ENCODE data around the gene AIFM1. TPM values are rescaled to one million over a fixed set of nuclear protein-coding genes. Genes with fewer than 3 reads are reported as not detected.

AIFM1 gene
- polyA plus RNA-seq, 1 donor = 50.3 TPM

DNA sequence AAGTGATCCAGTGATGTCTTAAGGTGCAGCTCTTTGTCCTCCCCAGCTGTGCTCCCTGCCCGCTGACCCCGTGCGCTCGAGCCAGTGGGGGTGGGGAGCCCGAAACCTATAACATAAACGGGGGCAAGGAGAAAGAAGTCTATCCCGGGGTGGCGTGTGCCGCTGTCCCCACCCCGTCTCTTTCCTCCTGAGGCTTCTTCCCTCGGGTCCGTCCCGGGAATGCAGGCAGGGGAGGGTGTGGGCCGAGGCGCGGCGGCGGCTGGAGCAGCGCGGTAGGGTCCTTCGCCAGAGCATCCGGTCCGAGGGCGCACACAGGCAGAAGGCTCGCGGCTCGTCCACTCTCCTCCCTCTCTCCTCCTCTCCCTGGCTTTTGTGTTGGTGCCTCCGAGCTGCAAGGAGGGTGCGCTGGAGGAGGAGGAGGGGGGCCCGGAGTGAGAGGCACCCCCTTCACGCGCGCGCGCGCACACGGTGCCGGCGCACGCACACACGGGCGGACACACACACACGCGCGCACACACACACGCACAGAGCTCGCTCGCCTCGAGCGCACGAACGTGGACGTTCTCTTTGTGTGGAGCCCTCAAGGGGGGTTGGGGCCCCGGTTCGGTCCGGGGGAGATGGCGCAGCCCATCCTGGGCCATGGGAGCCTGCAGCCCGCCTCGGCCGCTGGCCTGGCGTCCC, 5.9 kb upstream of the AIFM1 start, which contains the start of gene RAB33A:
TSS of gene RAB33A (plus strand) at position 517 of the 681 bp plus-strand sequence. CDS start at position 618, 101 bp downstream.
- peak in 1 of 2 donors; percentile 42 for DNase-seq
- H3K27me3 ChIP-seq (ENCODE audit: control insufficient read depth, insufficient read depth, low read length) = peaks cover 22% of the 10 kb centered on the region
- WGBS (ENCODE audit: insufficient coverage, low lambda C conversion rate) = no CpG with 5 or more reads among the region's 61 CpGs
- peaks cover 5% of the 10 kb centered on the region for H3K4me1 ChIP-seq (ENCODE audit: control insufficient read depth, insufficient read depth, low read length)
- no peaks in the 10 kb centered on the region for H3K9me3 ChIP-seq (ENCODE audit: control insufficient read depth, low read depth, low read length)
- peak within 1 kb of the TSS; percentile 46 for H3K4me3 ChIP-seq (ENCODE audit: low read length)
- H3K36me3 ChIP-seq (ENCODE audit: control insufficient read depth, insufficient read depth, low read length) = no peaks in the 10 kb centered on the region
- H3K27ac ChIP-seq (ENCODE audit: low read length) = no peak within 1 kb of the TSS

DNA sequence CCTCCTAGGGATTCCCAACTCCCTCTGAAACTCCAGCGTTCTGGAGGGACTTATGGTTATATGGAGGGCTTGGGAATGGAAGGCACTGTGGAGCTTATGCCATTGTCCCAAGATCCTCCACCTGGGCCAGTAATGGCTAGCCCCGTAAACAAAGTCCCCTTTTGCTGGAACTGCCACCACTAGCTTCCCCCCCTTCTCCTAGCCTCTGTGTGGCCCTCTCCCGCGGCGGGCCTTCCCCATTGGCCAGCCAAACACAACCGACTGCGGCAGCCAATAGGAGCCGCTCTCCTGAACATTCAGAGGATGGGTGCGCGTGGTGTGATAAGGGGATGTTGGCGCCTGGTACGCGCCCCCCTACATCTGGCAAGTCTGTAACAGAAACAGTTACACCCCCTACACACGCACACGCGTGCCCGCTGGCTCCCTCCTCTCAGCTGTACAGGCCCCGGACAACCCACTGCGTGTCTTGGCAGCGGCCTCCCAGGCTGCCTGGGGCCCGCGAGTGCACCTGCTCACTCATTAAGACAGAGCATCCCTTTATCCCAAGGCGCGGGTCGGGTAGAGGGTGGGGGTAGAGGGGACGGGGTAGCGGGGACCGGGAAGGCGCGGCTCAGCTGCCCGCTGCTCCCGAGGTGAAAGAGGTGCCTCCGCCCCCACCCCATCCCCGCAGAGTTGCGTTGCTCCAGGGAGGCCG, 5.3 kb upstream of the AIFM1 start:
- peak in 1 of 2 donors; percentile 27 for DNase-seq
- H3K36me3 ChIP-seq (ENCODE audit: control insufficient read depth, insufficient read depth, low read length) = no peaks in the 10 kb centered on the region
- peaks cover 6% of the 10 kb centered on the region for H3K4me1 ChIP-seq (ENCODE audit: control insufficient read depth, insufficient read depth, low read length)
- WGBS (ENCODE audit: insufficient coverage, low lambda C conversion rate) = no CpG with 5 or more reads among the region's 36 CpGs
- H3K9me3 ChIP-seq (ENCODE audit: control insufficient read depth, low read depth, low read length) = no peaks in the 10 kb centered on the region
- peaks cover 22% of the 10 kb centered on the region for H3K27me3 ChIP-seq (ENCODE audit: control insufficient read depth, insufficient read depth, low read length)
- H3K4me3 ChIP-seq (ENCODE audit: low read length) = peak overlapping the region; percentile 46
- H3K27ac ChIP-seq (ENCODE audit: low read length) = no peak overlapping the region

DNA sequence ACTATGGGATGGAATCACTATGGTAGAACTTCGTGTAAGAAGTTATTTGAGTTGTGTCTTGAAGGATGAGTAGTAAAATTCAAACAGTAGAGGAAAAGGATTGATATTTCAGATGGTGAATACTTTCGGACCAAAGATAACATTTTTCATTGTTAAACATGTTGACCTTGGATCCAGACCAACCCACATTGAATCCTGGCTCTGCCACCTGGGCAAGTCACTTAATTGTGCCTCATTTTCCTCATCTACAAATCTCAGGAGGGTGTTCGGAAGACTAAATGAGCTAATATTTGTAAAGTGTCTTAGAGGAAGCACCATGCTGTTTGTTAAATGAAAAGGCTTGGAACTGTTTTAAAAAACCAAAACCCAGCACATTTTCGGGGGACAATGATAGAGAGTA, 1.4 kb upstream of the AIFM1 start:
- no peaks in the 10 kb centered on the region for H3K36me3 ChIP-seq (ENCODE audit: control insufficient read depth, insufficient read depth, low read length)
- H3K9me3 ChIP-seq (ENCODE audit: control insufficient read depth, low read depth, low read length) = no peaks in the 10 kb centered on the region
- no peak overlapping the region for H3K4me3 ChIP-seq (ENCODE audit: low read length)
- no CpG with 5 or more reads among the region's 4 CpGs for WGBS (ENCODE audit: insufficient coverage, low lambda C conversion rate)
- no peak for DNase-seq
- no peak overlapping the region for H3K27ac ChIP-seq (ENCODE audit: low read length)
- H3K4me1 ChIP-seq (ENCODE audit: control insufficient read depth, insufficient read depth, low read length) = peaks cover 9% of the 10 kb centered on the region
- H3K27me3 ChIP-seq (ENCODE audit: control insufficient read depth, insufficient read depth, low read length) = peaks cover 17% of the 10 kb centered on the region

DNA sequence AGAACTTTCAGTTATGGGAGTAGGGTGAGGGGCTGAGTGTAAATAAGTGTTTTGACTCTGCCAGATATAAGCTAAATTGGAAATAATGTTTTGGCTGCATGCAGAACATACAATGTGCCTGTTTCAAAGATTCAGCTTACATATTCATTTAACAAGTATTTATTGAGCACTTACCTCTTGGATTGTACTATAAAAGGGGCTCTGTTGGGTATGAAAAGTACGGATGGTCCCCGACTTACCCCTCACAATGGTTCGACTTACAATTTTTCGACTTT, 799 bp upstream of the AIFM1 start:
- no CpG with 5 or more reads among the region's 4 CpGs for WGBS (ENCODE audit: insufficient coverage, low lambda C conversion rate)
- Histone ChIP-seq H3K27me3 (ENCODE audit: control insufficient read depth, insufficient read depth, low read length) (peaks cover 11% of the 10 kb centered on the region), H3K4me3 (ENCODE audit: low read length) (peak overlapping the region; percentile 62), H3K4me1 (ENCODE audit: control insufficient read depth, insufficient read depth, low read length) (peaks cover 9% of the 10 kb centered on the region), H3K36me3 (ENCODE audit: control insufficient read depth, insufficient read depth, low read length) (no peaks in the 10 kb centered on the region), H3K27ac (ENCODE audit: low read length) (peak overlapping the region; percentile 97), H3K9me3 (ENCODE audit: control insufficient read depth, low read depth, low read length) (no peaks in the 10 kb centered on the region)
- DNase-seq = no peak

DNA sequence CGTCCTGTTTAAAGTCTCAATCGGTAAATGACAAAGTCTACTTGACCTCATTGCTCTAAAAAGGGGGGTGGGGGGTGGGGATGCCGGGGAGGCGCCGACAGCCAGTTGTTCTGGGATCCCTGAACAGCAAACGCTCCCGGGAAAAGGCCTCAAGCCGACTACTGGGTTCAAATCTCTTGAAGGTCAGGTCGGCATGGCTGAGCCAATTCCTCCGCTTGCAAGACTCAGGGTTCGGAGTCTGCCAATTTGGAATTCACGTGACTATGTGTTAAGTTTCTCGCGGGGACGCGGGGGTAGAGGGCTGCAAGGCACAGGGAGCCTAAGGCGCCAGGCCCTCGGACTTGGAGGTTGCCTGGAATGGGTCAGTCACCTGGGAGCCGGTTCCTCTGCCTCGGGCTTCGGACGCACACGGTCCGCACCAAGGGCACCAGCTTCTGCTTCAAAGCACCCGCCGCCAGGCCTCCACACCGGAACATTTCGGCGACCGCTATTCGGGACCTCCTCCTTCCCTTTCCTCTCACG, 399 bp downstream of the AIFM1 start:
- Histone ChIP-seq H3K4me3 (ENCODE audit: low read length) (peak overlapping the region; percentile 62), H3K4me1 (ENCODE audit: control insufficient read depth, insufficient read depth, low read length) (peaks cover 9% of the 10 kb centered on the region), H3K27me3 (ENCODE audit: control insufficient read depth, insufficient read depth, low read length) (no peaks in the 10 kb centered on the region), H3K27ac (ENCODE audit: low read length) (peak overlapping the region; percentile 97), H3K36me3 (ENCODE audit: control insufficient read depth, insufficient read depth, low read length) (no peaks in the 10 kb centered on the region), H3K9me3 (ENCODE audit: control insufficient read depth, low read depth, low read length) (no peaks in the 10 kb centered on the region)
- whole genome bisulfite sequencing (ENCODE audit: insufficient coverage, low lambda C conversion rate) = no CpG with 5 or more reads among the region's 32 CpGs
- DNase-seq = no peak

DNA sequence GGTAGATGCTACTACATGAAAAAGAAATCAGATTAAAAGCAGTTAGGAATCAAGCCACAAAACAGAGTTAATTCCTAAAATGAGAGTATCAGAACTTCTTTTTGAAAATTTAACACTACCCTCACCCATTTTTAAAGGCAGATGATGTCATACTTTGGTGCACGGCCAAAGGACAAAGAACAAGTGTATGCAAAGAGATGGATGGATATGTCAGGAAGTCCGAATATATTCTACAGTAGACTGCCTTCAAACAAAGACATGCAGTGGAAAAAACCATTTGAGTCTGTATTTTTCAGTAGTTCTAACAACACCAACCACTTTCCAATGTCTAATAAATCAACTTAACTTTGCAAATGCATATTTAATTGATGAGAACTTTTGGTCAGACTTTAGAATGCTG, 2.2 kb downstream of the AIFM1 start:
- H3K4me1 ChIP-seq (ENCODE audit: control insufficient read depth, insufficient read depth, low read length) = peaks cover 9% of the 10 kb centered on the region
- no peaks in the 10 kb centered on the region for H3K27me3 ChIP-seq (ENCODE audit: control insufficient read depth, insufficient read depth, low read length)
- no peaks in the 10 kb centered on the region for H3K36me3 ChIP-seq (ENCODE audit: control insufficient read depth, insufficient read depth, low read length)
- no peak overlapping the region for H3K27ac ChIP-seq (ENCODE audit: low read length)
- WGBS (ENCODE audit: insufficient coverage, low lambda C conversion rate) = no CpG with 5 or more reads among the region's 2 CpGs
- no peak overlapping the region for H3K4me3 ChIP-seq (ENCODE audit: low read length)
- no peaks in the 10 kb centered on the region for H3K9me3 ChIP-seq (ENCODE audit: control insufficient read depth, low read depth, low read length)
- no peak for DNase-seq

DNA sequence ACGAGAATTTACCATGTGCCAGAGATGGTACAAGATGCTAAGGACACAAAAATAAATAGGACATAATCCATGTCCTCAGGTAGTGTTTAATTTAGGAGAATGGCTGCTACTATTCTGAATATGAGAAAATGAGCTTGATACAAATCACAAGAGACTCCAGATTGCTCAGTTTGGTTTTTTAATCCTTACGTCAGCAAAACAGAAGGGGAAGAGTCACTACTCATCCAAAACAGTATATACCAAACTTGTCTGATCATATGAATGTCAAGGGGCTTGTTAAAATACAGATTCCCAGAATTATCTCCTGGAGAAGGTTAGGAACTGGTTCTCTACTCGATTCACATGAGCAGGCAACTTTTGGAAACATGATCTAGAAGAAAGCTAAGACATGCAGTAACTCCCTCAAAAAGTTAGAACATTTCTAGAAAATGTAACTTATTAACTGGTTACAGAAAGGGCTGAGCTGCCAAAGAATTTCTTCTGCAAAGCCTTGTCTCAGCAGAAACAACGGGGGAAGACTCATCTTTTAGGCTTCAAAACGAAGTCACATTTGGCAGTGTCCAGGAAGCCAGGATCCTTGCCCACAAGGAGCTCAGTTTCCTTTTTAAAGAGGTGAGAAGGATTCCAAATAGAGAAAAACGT, 3.4 kb downstream of the AIFM1 start:
- no peaks in the 10 kb centered on the region for H3K36me3 ChIP-seq (ENCODE audit: control insufficient read depth, insufficient read depth, low read length)
- no peaks in the 10 kb centered on the region for H3K9me3 ChIP-seq (ENCODE audit: control insufficient read depth, low read depth, low read length)
- H3K4me3 ChIP-seq (ENCODE audit: low read length) = no peak overlapping the region
- peaks cover 9% of the 10 kb centered on the region for H3K4me1 ChIP-seq (ENCODE audit: control insufficient read depth, insufficient read depth, low read length)
- H3K27me3 ChIP-seq (ENCODE audit: control insufficient read depth, insufficient read depth, low read length) = no peaks in the 10 kb centered on the region
- WGBS (ENCODE audit: insufficient coverage, low lambda C conversion rate) = no CpG with 5 or more reads among the region's 6 CpGs
- no peak for DNase-seq
- no peak overlapping the region for H3K27ac ChIP-seq (ENCODE audit: low read length)

DNA sequence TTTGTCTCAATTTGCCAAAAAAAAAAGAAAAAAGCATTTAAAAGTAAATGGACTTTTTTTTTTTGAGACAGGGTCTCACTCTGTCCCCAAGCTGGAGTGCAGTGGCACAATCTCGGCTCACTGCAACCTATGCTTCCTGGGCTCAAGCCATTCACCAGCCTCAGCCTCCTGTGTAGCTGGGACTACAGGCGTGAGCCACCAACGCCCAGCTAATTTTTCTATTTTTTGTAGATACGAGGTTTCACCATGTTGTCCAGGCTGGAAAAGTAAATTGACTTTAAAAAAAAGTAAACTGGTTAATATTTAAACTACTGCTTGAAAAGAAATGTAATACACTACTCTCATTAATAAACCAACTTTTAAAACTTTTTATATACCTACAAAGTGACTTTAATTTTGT, 5.9 kb downstream of the AIFM1 start:
- no peaks in the 10 kb centered on the region for H3K27me3 ChIP-seq (ENCODE audit: control insufficient read depth, insufficient read depth, low read length)
- no peak overlapping the region for H3K4me3 ChIP-seq (ENCODE audit: low read length)
- no peak overlapping the region for H3K27ac ChIP-seq (ENCODE audit: low read length)
- no CpG with 5 or more reads among the region's 4 CpGs for WGBS (ENCODE audit: insufficient coverage, low lambda C conversion rate)
- H3K9me3 ChIP-seq (ENCODE audit: control insufficient read depth, low read depth, low read length) = no peaks in the 10 kb centered on the region
- H3K4me1 ChIP-seq (ENCODE audit: control insufficient read depth, insufficient read depth, low read length) = peaks cover 3% of the 10 kb centered on the region
- H3K36me3 ChIP-seq (ENCODE audit: control insufficient read depth, insufficient read depth, low read length) = peaks cover 2% of the 10 kb centered on the region
- no peak for DNase-seq

DNA sequence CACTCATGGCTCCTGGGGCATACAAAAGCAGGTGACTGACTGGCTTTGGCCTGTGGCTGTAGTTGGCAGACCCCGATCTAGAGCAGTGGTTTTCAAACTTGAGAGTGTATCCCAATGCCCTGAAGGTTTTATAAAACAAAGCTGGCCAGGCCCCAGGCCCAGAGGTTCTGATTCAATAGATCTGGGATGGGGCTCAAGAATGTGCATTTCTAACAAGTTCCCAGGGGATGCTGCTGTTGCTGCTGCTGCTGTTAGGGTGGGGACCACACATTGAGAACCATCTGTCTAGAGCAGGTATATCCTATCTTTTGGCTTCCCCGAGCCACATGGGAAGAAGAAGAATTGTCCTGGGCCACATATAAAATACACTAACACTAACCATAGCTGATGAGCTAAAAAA, 7.3 kb downstream of the AIFM1 start:
- Histone ChIP-seq H3K27ac (ENCODE audit: low read length) (no peak overlapping the region), H3K9me3 (ENCODE audit: control insufficient read depth, low read depth, low read length) (no peaks in the 10 kb centered on the region), H3K36me3 (ENCODE audit: control insufficient read depth, insufficient read depth, low read length) (peaks cover 2% of the 10 kb centered on the region), H3K4me3 (ENCODE audit: low read length) (no peak overlapping the region), H3K27me3 (ENCODE audit: control insufficient read depth, insufficient read depth, low read length) (no peaks in the 10 kb centered on the region), H3K4me1 (ENCODE audit: control insufficient read depth, insufficient read depth, low read length) (no peaks in the 10 kb centered on the region)
- no peak for DNase-seq
- WGBS (ENCODE audit: insufficient coverage, low lambda C conversion rate) = no CpG with 5 or more reads among the region's 2 CpGs

DNA sequence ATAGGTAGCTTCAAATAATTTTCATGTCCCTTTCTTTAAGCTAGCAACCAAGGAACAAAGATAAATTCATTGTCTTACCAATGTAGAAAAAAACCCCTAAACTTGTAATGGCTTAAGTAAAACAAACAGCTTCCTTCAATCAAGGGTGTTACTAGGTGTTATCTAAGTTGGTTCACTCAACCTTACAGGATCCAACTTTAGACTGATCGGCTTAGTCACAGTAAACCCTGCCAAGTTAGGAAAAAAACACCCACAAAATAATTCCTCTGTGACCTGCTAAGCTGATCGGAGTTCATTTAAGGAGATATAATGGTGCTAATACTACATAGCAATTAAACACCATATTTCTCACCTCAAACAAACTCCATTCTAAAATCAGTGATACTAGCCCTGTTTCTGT, 10.1 kb downstream of the AIFM1 start:
- Histone ChIP-seq H3K4me1 (ENCODE audit: control insufficient read depth, insufficient read depth, low read length) (no peaks in the 10 kb centered on the region), H3K36me3 (ENCODE audit: control insufficient read depth, insufficient read depth, low read length) (peaks cover 2% of the 10 kb centered on the region), H3K4me3 (ENCODE audit: low read length) (no peak overlapping the region), H3K9me3 (ENCODE audit: control insufficient read depth, low read depth, low read length) (no peaks in the 10 kb centered on the region), H3K27me3 (ENCODE audit: control insufficient read depth, insufficient read depth, low read length) (no peaks in the 10 kb centered on the region), H3K27ac (ENCODE audit: low read length) (no peak overlapping the region)
- WGBS (ENCODE audit: insufficient coverage, low lambda C conversion rate) = no CpG with 5 or more reads among the region's 2 CpGs
- DNase-seq = no peak

Data from large intestine (tissue), 3 donors.